ENCODE results near the gene PRAMEF26.
"Not testable (repeated sequence)": the region's sequence is repeated elsewhere in the genome, so short reads cannot be mapped to it uniquely, and the experiment has no call there.

Gene PRAMEF26

GRCh38 chr1:13155909-13156308, at the start of gene PRAMEF26:
PRAMEF26 (minus strand) TSS chr1:13156009; CDS start chr1:13153095, 2,914 bp downstream.
- FAIRE-seq; DNase-seq (ENCODE audit: insufficient read length, low spot score): not testable (repeated sequence)

DNA sequence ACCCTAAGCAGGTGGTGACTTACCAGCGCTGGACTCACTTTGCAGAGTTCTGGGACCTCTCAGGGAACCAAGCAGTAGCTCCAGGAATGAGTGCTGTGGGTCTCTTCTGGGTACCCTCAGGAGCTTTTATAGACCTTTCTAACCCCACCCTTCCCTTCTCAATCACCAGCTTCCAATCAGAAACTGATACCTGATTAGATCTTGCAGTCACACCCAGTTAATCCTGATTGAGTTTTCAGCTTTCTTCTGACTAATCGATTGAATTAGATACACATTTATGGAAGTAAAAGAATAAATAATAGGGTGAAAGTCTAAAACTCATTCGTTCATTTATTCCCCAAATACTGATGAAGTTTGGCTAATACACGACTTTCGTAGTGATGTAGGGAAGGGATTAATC, 45.5 kb upstream of the PRAMEF26 start, which contains the start of gene PRAMEF13:
Gene PRAMEF13, minus strand, starts transcription at position 101 of the 400 bp plus-strand sequence. CDS start 1,820 bp downstream, outside the sequence.
- DNase-seq (ENCODE audit: insufficient read length, low spot score); FAIRE-seq: not testable (repeated sequence)

DNA sequence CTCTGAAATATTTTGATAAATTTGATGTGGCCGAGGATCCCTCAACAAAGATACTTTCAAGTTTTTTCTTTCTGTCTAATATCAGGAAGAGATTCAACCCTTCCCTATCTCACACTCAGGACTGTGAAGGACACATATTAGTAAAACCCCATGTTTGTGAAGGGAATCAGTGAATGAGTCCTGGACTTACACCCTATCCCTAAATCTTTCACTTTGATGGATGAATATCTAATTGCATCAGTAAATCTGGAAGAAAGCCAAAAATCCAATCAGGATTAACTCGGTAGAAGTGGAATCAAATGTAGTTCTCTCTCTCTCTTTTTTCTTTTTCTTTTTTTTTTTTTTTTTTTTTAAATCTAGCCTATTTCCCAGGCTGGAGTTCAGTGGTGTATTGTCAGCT, 15.7 kb upstream of the PRAMEF26 start, which contains the start of gene PRAMEF9:
Gene PRAMEF9, plus strand, starts transcription at position 301 of the 400 bp plus-strand sequence. CDS start 3,433 bp downstream, outside the sequence.
- not testable (repeated sequence) for DNase-seq (ENCODE audit: insufficient read length, low spot score); FAIRE-seq

DNA sequence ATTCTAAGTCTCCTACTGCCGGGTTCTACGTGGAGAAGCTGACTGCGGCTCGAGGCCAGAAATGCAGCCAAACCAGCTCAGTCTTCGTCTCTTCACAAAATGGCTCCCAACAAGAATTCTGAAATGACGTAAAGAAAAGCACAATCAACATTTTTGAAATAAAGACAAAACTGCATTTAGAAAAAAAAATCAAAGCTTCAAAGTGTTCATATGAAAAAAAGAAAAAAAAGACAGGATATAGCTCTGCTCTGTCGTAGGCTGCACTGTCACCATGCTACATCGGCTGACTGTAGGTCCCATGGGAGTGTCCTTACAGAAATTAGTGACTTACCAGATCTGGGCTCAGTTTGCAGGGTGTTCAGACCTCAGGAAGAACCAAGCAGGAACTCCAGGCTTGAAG, 9.7 kb upstream of the PRAMEF26 start, which contains the start of gene HNRNPCL4:
Gene HNRNPCL4, minus strand, starts transcription at position 101 of the 400 bp plus-strand sequence. CDS start 164 bp downstream, outside the sequence.
- DNase-seq (ENCODE audit: insufficient read length, low spot score); FAIRE-seq: not testable (repeated sequence)

- not testable (repeated sequence) for DNase-seq (ENCODE audit: insufficient read length, low spot score); FAIRE-seq
These were observed 39.1 kb downstream of the PRAMEF26 start, which contains the start of gene HNRNPCL2 for GRCh38 chr1:13116754-13117153. HNRNPCL2 (minus strand) TSS chr1:13116854; CDS start chr1:13116400, 454 bp downstream.
